Astrocyte (in vitro differentiated cells and primary cell): ENCODE data around the gene PSMC2. TPM values are rescaled to one million over a fixed set of nuclear protein-coding genes. Genes with fewer than 3 reads are reported as not detected.

Source experiments
- DNase-seq: peaks from one replicate; pipeline ENCODE4 v3.0.0-alpha.2; 2010; ENCODE audit warnings: low read depth
- FAIRE-seq: peaks from 2 replicates; lab custom pipeline; 2011; peaks lifted over from hg19 to GRCh38; lab: Jason Lieb, UNC
- H2AFZ ChIP-seq: 2 replicates; pipeline ENCODE4 v1.6.0; 2012; ENCODE audit warnings: low read depth, low read length, inconsistent platforms
- H3K27ac ChIP-seq: 2 replicates; pipeline ENCODE4 v1.5.1; 2011; ENCODE audit warnings: low read depth, low read length, inconsistent platforms
- H3K27me3 ChIP-seq: 2 replicates; pipeline ENCODE4 v1.6.0; 2011; ENCODE audit warnings: low read length, inconsistent platforms; ENCODE audit not compliant: insufficient read depth
- H3K36me3 ChIP-seq: 2 replicates; pipeline ENCODE4 v1.5.1; 2011; ENCODE audit warnings: low read length, inconsistent platforms; ENCODE audit not compliant: insufficient read depth
- H3K4me1 ChIP-seq: 2 replicates; pipeline ENCODE4 v1.5.1; 2011; ENCODE audit warnings: low read length, inconsistent platforms; ENCODE audit not compliant: insufficient read depth
- H3K4me2 ChIP-seq: 2 replicates; pipeline ENCODE4 v1.6.0; 2012; ENCODE audit warnings: low read length, inconsistent platforms
- H3K4me3 ChIP-seq: 2 replicates; pipeline ENCODE4 v1.5.1; 2011; ENCODE audit warnings: low read depth, mild to moderate bottlenecking, low read length, inconsistent platforms; ENCODE audit not compliant: insufficient read depth
- H3K79me2 ChIP-seq: 2 replicates; pipeline ENCODE4 v1.6.0; 2012; ENCODE audit warnings: mild to moderate bottlenecking, low read length, inconsistent platforms; ENCODE audit not compliant: insufficient read depth
- H3K9ac ChIP-seq: 2 replicates; pipeline ENCODE4 v1.6.0; 2012; ENCODE audit warnings: mild to moderate bottlenecking, low read length, inconsistent platforms
- H3K9me3 ChIP-seq: 2 replicates; pipeline ENCODE4 v1.5.1; 2012; ENCODE audit warnings: low read depth, mild to moderate bottlenecking, low read length, inconsistent platforms; ENCODE audit not compliant: insufficient read depth
- H4K20me1 ChIP-seq: 2 replicates; pipeline ENCODE4 v1.6.0; 2012; ENCODE audit warnings: low read length, inconsistent platforms; ENCODE audit not compliant: insufficient read depth
- H3K27ac Mint-ChIP-seq: one replicate; pipeline ENCODE4 v1.8.0; 2021; ENCODE audit warnings: mild to moderate bottlenecking, mixed read lengths; ENCODE audit not compliant: unreplicated experiment
- H3K27me3 Mint-ChIP-seq: one replicate; pipeline ENCODE4 v1.8.0; 2021; ENCODE audit warnings: low read depth, mixed read lengths; ENCODE audit not compliant: unreplicated experiment
- H3K36me3 Mint-ChIP-seq: one replicate; pipeline ENCODE4 v1.8.0; 2021; ENCODE audit warnings: low read depth, mixed read lengths; ENCODE audit not compliant: unreplicated experiment
- H3K4me1 Mint-ChIP-seq: one replicate; pipeline ENCODE4 v1.8.0; 2021; ENCODE audit warnings: low read depth, mixed read lengths; ENCODE audit not compliant: unreplicated experiment
- H3K4me3 Mint-ChIP-seq: one replicate; pipeline ENCODE4 v1.8.0; 2021; ENCODE audit warnings: mild to moderate bottlenecking, moderate library complexity, mixed read lengths; ENCODE audit not compliant: unreplicated experiment
- H3K9me3 Mint-ChIP-seq: one replicate; pipeline ENCODE4 v1.8.0; 2021; ENCODE audit warnings: mild to moderate bottlenecking, mixed read lengths; ENCODE audit not compliant: unreplicated experiment
- EZH2 ChIP-seq: IDR thresholded peaks from 2 replicates; pipeline ENCODE4 v1.6.1; 2012; ENCODE audit warnings: mild to moderate bottlenecking, low read length, inconsistent platforms; ENCODE audit not compliant: insufficient read depth
- total RNA-seq: library from RNA; stranded (reverse); gene quantifications from 2 replicates; pipeline ENCODE4 v1.2.1, GENCODE V29; 2021
- TF ChIP-seq, protein P1 (sequence below): IDR thresholded peaks from 2 replicates; pipeline ENCODE4 v1.5.1; 2011; ENCODE audit warnings: low read depth, mild to moderate bottlenecking, inconsistent platforms, low read length, moderate library complexity; ENCODE audit not compliant: insufficient read depth

PSMC2 gene
- total RNA-seq, 1 donor from 2014 or later: 146 TPM

DNA sequence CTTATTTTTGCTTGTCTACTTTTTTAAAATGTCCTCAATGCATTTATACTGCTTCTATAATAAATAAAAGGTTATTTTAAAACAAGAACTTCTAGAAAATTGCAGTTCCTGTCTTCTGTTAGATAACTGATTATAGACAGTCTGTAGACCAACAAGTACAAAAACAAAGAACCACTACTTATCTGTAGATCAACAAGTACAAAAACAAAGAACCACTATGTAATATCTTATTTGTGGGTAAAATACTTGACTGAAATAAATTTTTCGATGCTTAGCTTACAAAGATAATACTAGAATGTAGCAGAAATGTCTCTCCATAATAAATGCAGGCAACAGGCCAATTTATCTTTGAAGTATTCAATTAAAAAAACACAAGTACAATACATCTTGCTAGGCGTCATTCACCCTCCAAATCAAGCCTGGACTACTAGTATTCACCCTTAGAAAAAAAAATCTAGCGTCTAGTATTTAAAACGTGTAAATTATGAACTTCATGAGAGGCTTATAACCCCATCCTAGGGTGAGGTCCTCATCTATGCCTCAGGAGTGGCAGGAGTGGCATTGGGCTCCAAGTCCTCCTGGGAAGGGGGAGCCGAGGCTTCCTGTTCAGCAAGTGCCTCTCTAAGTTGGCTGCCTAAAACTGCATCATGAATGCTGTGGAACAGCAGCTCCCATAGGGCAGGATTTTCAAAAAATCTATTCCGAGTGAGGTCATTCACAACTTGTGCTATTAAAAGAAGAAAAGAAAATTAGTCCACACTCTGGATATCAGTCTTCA lies 26.6 kb downstream of the PSMC2 start:
- Histone ChIP-seq H3K27me3 (peaks cover 4% of the 10 kb centered on the region), H3K79me2 (no peaks in the 10 kb centered on the region), H3K9ac (no peak overlapping the region), H3K4me1 (no peaks in the 10 kb centered on the region), H3K27ac (no peak overlapping the region), H3K36me3 (peaks cover 4% of the 10 kb centered on the region), H4K20me1 (no peaks in the 10 kb centered on the region), H3K9me3 (no peaks in the 10 kb centered on the region), H2AFZ (no peak overlapping the region), H3K4me2 (no peak overlapping the region), H3K4me3 (no peak overlapping the region)
- no peak for TF ChIP-seq EZH2
- TF ChIP-seq, protein P1, sequence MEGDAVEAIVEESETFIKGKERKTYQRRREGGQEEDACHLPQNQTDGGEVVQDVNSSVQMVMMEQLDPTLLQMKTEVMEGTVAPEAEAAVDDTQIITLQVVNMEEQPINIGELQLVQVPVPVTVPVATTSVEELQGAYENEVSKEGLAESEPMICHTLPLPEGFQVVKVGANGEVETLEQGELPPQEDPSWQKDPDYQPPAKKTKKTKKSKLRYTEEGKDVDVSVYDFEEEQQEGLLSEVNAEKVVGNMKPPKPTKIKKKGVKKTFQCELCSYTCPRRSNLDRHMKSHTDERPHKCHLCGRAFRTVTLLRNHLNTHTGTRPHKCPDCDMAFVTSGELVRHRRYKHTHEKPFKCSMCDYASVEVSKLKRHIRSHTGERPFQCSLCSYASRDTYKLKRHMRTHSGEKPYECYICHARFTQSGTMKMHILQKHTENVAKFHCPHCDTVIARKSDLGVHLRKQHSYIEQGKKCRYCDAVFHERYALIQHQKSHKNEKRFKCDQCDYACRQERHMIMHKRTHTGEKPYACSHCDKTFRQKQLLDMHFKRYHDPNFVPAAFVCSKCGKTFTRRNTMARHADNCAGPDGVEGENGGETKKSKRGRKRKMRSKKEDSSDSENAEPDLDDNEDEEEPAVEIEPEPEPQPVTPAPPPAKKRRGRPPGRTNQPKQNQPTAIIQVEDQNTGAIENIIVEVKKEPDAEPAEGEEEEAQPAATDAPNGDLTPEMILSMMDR: no peak
- Mint-ChIP-seq H3K9me3 (no peaks in the 10 kb centered on the region), H3K27me3 (no peaks in the 10 kb centered on the region), H3K27ac (no peak overlapping the region), H3K36me3 (no peaks in the 10 kb centered on the region), H3K4me1 (no peaks in the 10 kb centered on the region), H3K4me3 (no peak overlapping the region)
- DNase-seq: no peak
- FAIRE-seq: no peak

DNA sequence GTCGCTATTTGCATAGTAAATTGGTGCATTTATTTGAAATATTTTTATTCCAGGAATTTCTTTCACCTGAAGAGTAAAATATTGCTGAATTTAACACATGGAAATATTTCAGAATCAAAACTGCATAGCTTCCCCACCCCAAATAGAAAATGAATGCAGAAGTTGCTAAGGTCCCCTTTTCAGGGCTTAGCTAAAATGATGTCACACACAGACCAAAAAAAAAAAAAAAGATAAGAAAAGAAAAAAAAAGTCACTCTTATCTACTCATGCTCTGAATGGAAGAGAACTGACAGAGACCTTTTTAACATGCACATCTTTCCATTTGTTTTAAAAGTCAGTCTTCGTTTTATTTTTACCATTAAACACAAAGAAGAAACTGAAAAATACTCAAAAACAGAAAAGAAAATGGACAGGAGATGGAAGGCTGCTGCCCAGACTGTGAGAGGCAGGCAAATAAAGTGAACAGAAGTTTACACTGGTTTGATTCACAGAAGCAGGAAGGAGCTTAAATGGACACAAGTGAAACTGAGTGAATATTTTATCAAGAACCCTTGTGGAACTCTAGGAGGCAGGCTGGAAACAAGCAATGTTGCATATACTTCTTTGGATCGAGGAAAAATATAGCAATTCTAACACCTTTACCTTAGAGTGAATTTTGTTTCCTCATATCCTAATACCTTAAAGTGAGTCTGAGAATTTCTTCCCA lies 32.0 kb downstream of the PSMC2 start:
- H3K4me3 Mint-ChIP-seq: no peak overlapping the region
- H3K9ac ChIP-seq: no peak overlapping the region
- TF ChIP-seq, protein P1: no peak
- TF ChIP-seq EZH2: no peak
- no peak overlapping the region for H3K4me2 ChIP-seq
- H4K20me1 ChIP-seq: no peaks in the 10 kb centered on the region
- H3K9me3 Mint-ChIP-seq: no peaks in the 10 kb centered on the region
- no peak for DNase-seq
- H3K27me3 Mint-ChIP-seq: no peaks in the 10 kb centered on the region
- no peak for FAIRE-seq
- no peaks in the 10 kb centered on the region for H3K36me3 Mint-ChIP-seq
- H3K4me3 ChIP-seq: no peak overlapping the region
- no peaks in the 10 kb centered on the region for H3K4me1 ChIP-seq
- no peaks in the 10 kb centered on the region for H3K4me1 Mint-ChIP-seq
- no peak overlapping the region for H2AFZ ChIP-seq
- peaks cover 4% of the 10 kb centered on the region for H3K27me3 ChIP-seq
- no peaks in the 10 kb centered on the region for H3K9me3 ChIP-seq
- no peak overlapping the region for H3K27ac ChIP-seq
- no peaks in the 10 kb centered on the region for H3K79me2 ChIP-seq
- no peaks in the 10 kb centered on the region for H3K36me3 ChIP-seq
- H3K27ac Mint-ChIP-seq: no peak overlapping the region
